Liver (tissue), 3 donors: ENCODE data around the gene MMEL1.

Source experiments
- RAD21 ChIP-seq, 2 donors: IDR thresholded peaks; 2 replicates each; pipeline ENCODE4 v1.6.1; 2016; ENCODE audit warnings: antibody characterized with exemption in 2 of 2, mild to moderate bottlenecking in 2 of 2
- RXRA ChIP-seq, 2 donors: IDR thresholded peaks; 2 replicates each; pipeline ENCODE4 v1.6.1; 2017 to 2018; ENCODE audit warnings: antibody characterized with exemption in 2 of 2, mild to moderate bottlenecking in 1 of 2
- TF ChIP-seq, protein P1 (sequence below): IDR thresholded peaks from 2 replicates; pipeline ENCODE4 v1.6.1; 2016; ENCODE audit warnings: antibody characterized with exemption
- TF ChIP-seq, protein P2 (sequence below): fragments of 150-350 bp; IDR thresholded peaks from 2 replicates; pipeline ENCODE4 v1.5.1; 2017; ENCODE audit warnings: improper control_type of control experiment, low read depth, low read length; ENCODE audit not compliant: missing input control
- donor health status: healthy.
- donor health status: healthy.

DNA sequence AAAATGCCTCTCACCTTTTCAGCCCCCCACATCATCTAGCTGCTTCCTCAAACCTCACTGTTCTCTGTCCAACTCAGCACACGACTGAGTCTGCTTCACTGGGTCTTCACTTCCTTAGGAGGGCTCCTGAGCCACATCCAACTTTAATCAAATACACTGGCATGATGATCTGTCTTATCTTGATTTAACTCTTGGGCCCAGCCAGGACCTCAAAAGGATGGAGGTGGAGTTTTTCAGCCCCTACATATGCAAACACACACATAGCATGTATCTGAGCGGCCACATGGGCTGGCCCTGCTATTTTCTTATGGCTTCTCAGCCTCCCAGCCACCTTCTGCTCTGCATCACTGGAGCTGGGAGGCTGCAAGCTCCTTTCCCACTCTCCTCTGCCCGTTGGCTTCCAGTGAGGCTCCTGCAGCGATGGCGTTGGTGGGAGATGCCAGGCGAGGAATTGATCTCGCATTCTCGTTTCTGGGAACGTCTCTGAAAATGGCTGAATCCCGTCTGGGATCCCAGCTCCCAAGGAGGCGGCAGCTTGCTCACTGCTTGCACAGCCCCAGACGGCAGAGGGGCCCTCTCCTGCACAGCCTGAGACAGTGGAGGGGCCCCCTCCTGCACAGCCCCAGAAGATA, 48.0 kb downstream of the MMEL1 start:
- TF ChIP-seq, protein P1, sequence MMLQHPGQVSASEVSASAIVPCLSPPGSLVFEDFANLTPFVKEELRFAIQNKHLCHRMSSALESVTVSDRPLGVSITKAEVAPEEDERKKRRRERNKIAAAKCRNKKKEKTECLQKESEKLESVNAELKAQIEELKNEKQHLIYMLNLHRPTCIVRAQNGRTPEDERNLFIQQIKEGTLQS = no peak
- TF ChIP-seq, protein P2, sequence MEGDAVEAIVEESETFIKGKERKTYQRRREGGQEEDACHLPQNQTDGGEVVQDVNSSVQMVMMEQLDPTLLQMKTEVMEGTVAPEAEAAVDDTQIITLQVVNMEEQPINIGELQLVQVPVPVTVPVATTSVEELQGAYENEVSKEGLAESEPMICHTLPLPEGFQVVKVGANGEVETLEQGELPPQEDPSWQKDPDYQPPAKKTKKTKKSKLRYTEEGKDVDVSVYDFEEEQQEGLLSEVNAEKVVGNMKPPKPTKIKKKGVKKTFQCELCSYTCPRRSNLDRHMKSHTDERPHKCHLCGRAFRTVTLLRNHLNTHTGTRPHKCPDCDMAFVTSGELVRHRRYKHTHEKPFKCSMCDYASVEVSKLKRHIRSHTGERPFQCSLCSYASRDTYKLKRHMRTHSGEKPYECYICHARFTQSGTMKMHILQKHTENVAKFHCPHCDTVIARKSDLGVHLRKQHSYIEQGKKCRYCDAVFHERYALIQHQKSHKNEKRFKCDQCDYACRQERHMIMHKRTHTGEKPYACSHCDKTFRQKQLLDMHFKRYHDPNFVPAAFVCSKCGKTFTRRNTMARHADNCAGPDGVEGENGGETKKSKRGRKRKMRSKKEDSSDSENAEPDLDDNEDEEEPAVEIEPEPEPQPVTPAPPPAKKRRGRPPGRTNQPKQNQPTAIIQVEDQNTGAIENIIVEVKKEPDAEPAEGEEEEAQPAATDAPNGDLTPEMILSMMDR = no peak
- no peak for TF ChIP-seq RXRA (IDR thresholded peaks at IDR 0.05)
- TF ChIP-seq RAD21 (IDR thresholded peaks at IDR 0.05) = no peak
